H1 (cell line): Measurements from ENCODE around the gene HTR3D.

Source experiments
- BCL11A ChIP-seq, 2 experiments: IDR thresholded peaks; one replicate each; pipeline ENCODE4 v1.6.1; 2011; ENCODE audit warnings: low read depth in 2 of 2, low read length in 2 of 2, mild to moderate bottlenecking in 2 of 2
- CEBPB ChIP-seq: IDR thresholded peaks from 2 replicates; pipeline ENCODE4 v1.6.1; 2012; ENCODE audit warnings: low read depth, low read length
- CHD2 ChIP-seq: IDR thresholded peaks from 2 replicates; pipeline ENCODE4 v1.6.1; 2012; ENCODE audit warnings: low read length, improper control_type of control experiment
- EP300 ChIP-seq, 2 experiments: IDR thresholded peaks; 1 replicate in 1 of 2; 2 replicates in 1 of 2; pipeline ENCODE4 v1.6.1; 2011 to 2012; ENCODE audit warnings: low read depth in 2 of 2, low read length in 2 of 2, mild to moderate bottlenecking in 2 of 2, borderline replicate concordance in 1 of 2, inconsistent platforms in 1 of 2, moderate library complexity in 1 of 2
- EZH2 ChIP-seq: fragments of 200-600 bp; sonication (generic); IDR thresholded peaks from 2 replicates; pipeline ENCODE4 v1.7.1; 2012; ENCODE audit warnings: low read depth, mild to moderate bottlenecking, moderate library complexity, low read length, inconsistent platforms; ENCODE audit not compliant: severe bottlenecking
- NRF1 ChIP-seq: IDR thresholded peaks from 2 replicates; pipeline ENCODE4 v1.6.1; 2011; ENCODE audit warnings: mild to moderate bottlenecking, low read depth, low read length, improper control_type of control experiment
- POLR2A ChIP-seq, 2 experiments: IDR thresholded peaks; 1 replicate in 1 of 2; 2 replicates in 1 of 2; pipeline ENCODE4 v1.6.1; 2011; ENCODE audit warnings: low read depth in 2 of 2, low read length in 2 of 2, mild to moderate bottlenecking in 2 of 2; ENCODE audit errors: control extremely low read depth in 1 of 2
- POLR2AphosphoS5 ChIP-seq: IDR thresholded peaks from 2 replicates; pipeline ENCODE4 v1.6.1; 2011; ENCODE audit warnings: low read depth, low read length
- RAD21 ChIP-seq, 2 experiments: IDR thresholded peaks in 1 of 2; conservative IDR thresholded peaks in 1 of 2; 2 replicates each; pipeline ENCODE4 v1.6.1; 2011; ENCODE audit warnings: low read depth in 2 of 2, low read length in 2 of 2, improper control_type of control experiment in 1 of 2, inconsistent platforms in 1 of 2, mild to moderate bottlenecking in 1 of 2, moderate library complexity in 1 of 2
- SIN3A ChIP-seq, 2 experiments: IDR thresholded peaks in 1 of 2; conservative IDR thresholded peaks in 1 of 2; 2 replicates each; pipeline ENCODE4 v1.6.1; 2011 to 2012; ENCODE audit warnings: low read length in 2 of 2, improper control_type of control experiment in 1 of 2, low read depth in 1 of 2, mild to moderate bottlenecking in 1 of 2
- YY1 ChIP-seq: IDR thresholded peaks from 2 replicates; pipeline ENCODE4 v1.6.1; 2011; ENCODE audit warnings: low read depth, mild to moderate bottlenecking, low read length
- TF ChIP-seq, protein P1 (sequence below), 3 experiments: IDR thresholded peaks; 1 replicate in 2 of 3; 2 replicates in 1 of 3; pipeline versions ENCODE4 v1.5.1 to v1.6.1; 2011; ENCODE audit warnings: low read length in 3 of 3, mild to moderate bottlenecking in 3 of 3, inconsistent platforms in 2 of 3, low read depth in 1 of 3, moderate library complexity in 1 of 3; ENCODE audit not compliant: insufficient read depth in 1 of 3; ENCODE audit errors: control extremely low read depth in 1 of 3
- TF ChIP-seq, protein P2 (sequence below): IDR thresholded peaks from 2 replicates; pipeline ENCODE4 v1.6.1; 2012; ENCODE audit warnings: inconsistent platforms

DNA sequence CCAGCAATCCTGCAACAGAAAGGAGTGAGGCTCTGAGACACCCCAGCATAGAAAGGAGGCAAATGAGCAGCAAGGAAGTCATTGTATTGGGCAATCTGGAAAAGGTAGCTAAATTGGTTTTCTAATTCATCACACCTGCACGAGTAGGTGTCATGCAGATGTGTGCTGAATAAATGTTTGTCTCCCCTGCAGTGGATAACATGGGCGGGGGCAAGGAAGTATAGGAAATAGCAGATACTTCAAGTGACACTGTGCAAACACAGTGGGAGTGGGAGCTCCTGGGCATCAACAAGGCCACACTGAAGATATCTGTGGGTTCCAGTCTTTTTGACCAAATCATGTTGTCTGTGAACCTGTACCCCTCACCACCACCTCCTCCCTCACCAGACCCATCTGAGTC, 50.9 kb downstream of the HTR3D start:
- TF ChIP-seq, protein P1, sequence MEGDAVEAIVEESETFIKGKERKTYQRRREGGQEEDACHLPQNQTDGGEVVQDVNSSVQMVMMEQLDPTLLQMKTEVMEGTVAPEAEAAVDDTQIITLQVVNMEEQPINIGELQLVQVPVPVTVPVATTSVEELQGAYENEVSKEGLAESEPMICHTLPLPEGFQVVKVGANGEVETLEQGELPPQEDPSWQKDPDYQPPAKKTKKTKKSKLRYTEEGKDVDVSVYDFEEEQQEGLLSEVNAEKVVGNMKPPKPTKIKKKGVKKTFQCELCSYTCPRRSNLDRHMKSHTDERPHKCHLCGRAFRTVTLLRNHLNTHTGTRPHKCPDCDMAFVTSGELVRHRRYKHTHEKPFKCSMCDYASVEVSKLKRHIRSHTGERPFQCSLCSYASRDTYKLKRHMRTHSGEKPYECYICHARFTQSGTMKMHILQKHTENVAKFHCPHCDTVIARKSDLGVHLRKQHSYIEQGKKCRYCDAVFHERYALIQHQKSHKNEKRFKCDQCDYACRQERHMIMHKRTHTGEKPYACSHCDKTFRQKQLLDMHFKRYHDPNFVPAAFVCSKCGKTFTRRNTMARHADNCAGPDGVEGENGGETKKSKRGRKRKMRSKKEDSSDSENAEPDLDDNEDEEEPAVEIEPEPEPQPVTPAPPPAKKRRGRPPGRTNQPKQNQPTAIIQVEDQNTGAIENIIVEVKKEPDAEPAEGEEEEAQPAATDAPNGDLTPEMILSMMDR (IDR thresholded peaks at IDR 0.05; ENCODE audit: control extremely low read depth in 1 of 3, insufficient read depth in 1 of 3, low read depth in 1 of 3, low read length in 3 of 3), result no peak
- no peak for TF ChIP-seq RAD21 (IDR thresholded peaks at IDR 0.05 in 1 of 2, conservative IDR thresholded peaks at IDR 0.05 in 1 of 2; ENCODE audit: low read depth in 2 of 2, low read length in 2 of 2)
- TF ChIP-seq, protein P2, sequence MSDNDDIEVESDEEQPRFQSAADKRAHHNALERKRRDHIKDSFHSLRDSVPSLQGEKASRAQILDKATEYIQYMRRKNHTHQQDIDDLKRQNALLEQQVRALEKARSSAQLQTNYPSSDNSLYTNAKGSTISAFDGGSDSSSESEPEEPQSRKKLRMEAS, result no peak
- TF ChIP-seq POLR2A (IDR thresholded peaks at IDR 0.05; ENCODE audit: control extremely low read depth in 1 of 2, low read depth in 2 of 2, low read length in 2 of 2), result no peak
- TF ChIP-seq POLR2AphosphoS5, result no peak
- no peak for TF ChIP-seq NRF1
- TF ChIP-seq YY1, result no peak
- TF ChIP-seq SIN3A (conservative IDR thresholded peaks at IDR 0.05 in 1 of 2, IDR thresholded peaks at IDR 0.05 in 1 of 2; ENCODE audit: low read depth in 1 of 2, low read length in 2 of 2), result no peak
- TF ChIP-seq CEBPB, result no peak
- TF ChIP-seq EP300 (IDR thresholded peaks at IDR 0.05; ENCODE audit: borderline replicate concordance in 1 of 2, low read depth in 2 of 2, low read length in 2 of 2), result no peak
- no peak for TF ChIP-seq BCL11A (IDR thresholded peaks at IDR 0.05; ENCODE audit: low read depth in 2 of 2, low read length in 2 of 2)
- TF ChIP-seq CHD2, result no peak
- TF ChIP-seq EZH2, result no peak
